Calu3 (cell line): Measurements from ENCODE around the gene PFN4. TPM values are rescaled to one million over a fixed set of nuclear protein-coding genes. Genes with fewer than 3 reads are reported as not detected.
"Not testable (repeated sequence)": the region's sequence is repeated elsewhere in the genome, so short reads cannot be mapped to it uniquely, and the experiment has no call there.

Experiments used
- BruUV-seq: library from RNA; stranded (reverse); fragments of 400-500 nt; replicated peaks from 2 replicates; lab custom pipeline; 2021; lab: Mats Ljungman, UMichigan
- CTCF ChIA-PET: fragments of 300-600 bp; sonication (Branson Sonifier 250); formaldehyde crosslinking; loops from one replicate; lab custom pipeline; 2022; ENCODE audit warnings: antibody characterized with exemption; lab: Charles Lee
- DNase-seq: peaks from one replicate; pipeline ENCODE4 v3.0.0; 2022
- H3K27ac Mint-ChIP-seq: one replicate; pipeline ENCODE4 v1.8.0; 2022; ENCODE audit warnings: mixed read lengths; ENCODE audit not compliant: unreplicated experiment
- H3K27me3 Mint-ChIP-seq: one replicate; pipeline ENCODE4 v1.8.0; 2022; ENCODE audit warnings: mixed read lengths; ENCODE audit not compliant: unreplicated experiment
- H3K36me3 Mint-ChIP-seq: one replicate; pipeline ENCODE4 v1.8.0; 2022; ENCODE audit warnings: mild to moderate bottlenecking, moderate library complexity, mixed read lengths; ENCODE audit not compliant: insufficient read depth, unreplicated experiment
- H3K4me1 Mint-ChIP-seq: one replicate; pipeline ENCODE4 v1.8.0; 2022; ENCODE audit warnings: mild to moderate bottlenecking, low read depth, mixed read lengths; ENCODE audit not compliant: unreplicated experiment
- H3K4me3 Mint-ChIP-seq: one replicate; pipeline ENCODE4 v1.8.0; 2022; ENCODE audit warnings: mild to moderate bottlenecking, low read depth, moderate library complexity, mixed read lengths; ENCODE audit not compliant: unreplicated experiment
- H3K9me3 Mint-ChIP-seq: one replicate; pipeline ENCODE4 v1.8.0; 2022; ENCODE audit warnings: low read depth, mixed read lengths; ENCODE audit not compliant: unreplicated experiment
- CTCF ChIP-seq: fragments of 200-600 bp; IDR thresholded peaks from one replicate; pipeline ENCODE4 v1.8.0; 2022; ENCODE audit warnings: antibody characterized with exemption; ENCODE audit not compliant: unreplicated experiment
- intact Hi-C: fragments of 100-400 bp; cut with micrococcal nuclease; formaldehyde crosslinking; loops from one replicate; pipeline ENCODE4 v1.10.0; 2022; ENCODE audit not compliant: unreplicated experiment
- total RNA-seq: library from RNA; stranded (reverse); gene quantifications from 2 replicates; pipeline ENCODE4 v1.2.3, GENCODE V29; 2022

The PFN4 gene
- total RNA-seq, 1 experiment from 2014 or later, result 0.64 TPM

GRCh38 chr2:24111407-24111901, 11.7 kb downstream of the PFN4 start:
- CTCF ChIA-PET, result no interaction called here
- no peak overlapping the region for H3K4me3 Mint-ChIP-seq
- no peak for TF ChIP-seq CTCF
- no peaks in the 10 kb centered on the region for H3K27me3 Mint-ChIP-seq
- H3K27ac Mint-ChIP-seq, result no peak overlapping the region
- no peaks in the 10 kb centered on the region for H3K36me3 Mint-ChIP-seq
- BruUV-seq, result no TSS peak
- peaks cover 11% of the 10 kb centered on the region for H3K4me1 Mint-ChIP-seq
- H3K9me3 Mint-ChIP-seq, result peaks cover 3% of the 10 kb centered on the region
- intact Hi-C loops, result no loop called here
- no peak for DNase-seq

DNA sequence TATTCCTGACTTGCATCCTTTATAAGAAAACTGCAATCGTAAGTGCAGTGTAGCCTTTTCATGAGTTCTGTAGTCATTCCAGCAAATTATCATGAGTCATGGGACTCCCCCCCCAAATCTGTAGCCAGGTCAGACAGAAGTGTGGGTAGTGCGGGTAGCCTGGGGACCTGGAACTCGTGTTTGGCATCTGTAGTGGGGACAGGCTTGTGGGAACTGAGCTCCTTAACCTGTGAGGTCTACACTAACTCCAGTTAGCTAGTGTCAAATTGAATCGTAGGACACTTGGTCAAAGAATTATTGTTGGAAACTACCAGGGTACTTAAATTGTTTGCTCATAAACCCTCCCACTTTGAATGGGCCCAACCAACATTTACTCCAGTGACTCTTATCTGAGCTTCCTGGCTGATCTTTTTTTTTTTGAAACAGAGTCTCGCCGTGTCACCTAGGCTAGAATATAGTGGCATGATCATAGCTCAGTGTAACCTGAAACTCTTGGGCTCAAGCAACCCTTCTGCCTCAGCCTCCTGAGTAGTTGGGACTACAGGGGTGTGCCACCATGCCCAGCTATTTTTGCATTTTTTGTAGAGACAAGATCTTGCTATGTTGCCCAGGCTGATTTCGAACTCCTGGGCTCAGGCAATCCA, 12.4 kb downstream of the PFN4 start:
- peaks cover 3% of the 10 kb centered on the region for H3K9me3 Mint-ChIP-seq
- no peaks in the 10 kb centered on the region for H3K36me3 Mint-ChIP-seq
- peaks cover 11% of the 10 kb centered on the region for H3K4me1 Mint-ChIP-seq
- DNase-seq, result no peak
- H3K27me3 Mint-ChIP-seq, result no peaks in the 10 kb centered on the region
- intact Hi-C loops, result no loop called here
- BruUV-seq, result no TSS peak
- CTCF ChIA-PET, result no interaction called here
- H3K27ac Mint-ChIP-seq, result no peak overlapping the region
- H3K4me3 Mint-ChIP-seq, result no peak overlapping the region
- TF ChIP-seq CTCF, result no peak

DNA sequence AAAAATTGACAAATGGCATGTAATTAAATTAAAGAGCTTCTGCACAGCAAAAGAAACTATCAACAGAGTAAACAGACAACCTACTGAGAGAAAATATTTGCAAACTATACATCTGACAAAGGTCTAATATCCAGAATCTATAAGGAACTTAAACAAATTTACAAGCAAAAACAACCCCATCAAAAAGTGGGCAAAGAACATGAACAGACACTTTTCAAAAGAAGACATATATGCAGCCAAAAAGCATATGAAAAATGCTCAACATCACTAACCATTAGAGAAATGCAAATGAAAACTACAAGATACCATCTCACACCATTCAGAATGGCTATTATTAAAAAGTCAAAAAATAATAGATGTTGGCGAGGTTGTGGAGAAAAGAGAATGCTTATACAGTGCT, 13.7 kb downstream of the PFN4 start:
- DNase-seq, H3K4me3 Mint-ChIP-seq, intact Hi-C loops, H3K36me3 Mint-ChIP-seq, H3K9me3 Mint-ChIP-seq, H3K27ac Mint-ChIP-seq, H3K27me3 Mint-ChIP-seq, CTCF ChIA-PET, BruUV-seq: not testable (repeated sequence)
- H3K4me1 Mint-ChIP-seq, result peaks cover 11% of the 10 kb centered on the region

GRCh38 chr2:24107336-24107735, 15.8 kb downstream of the PFN4 start:
- DNase-seq, result no peak
- Mint-ChIP-seq H3K4me3 (no peak overlapping the region), H3K27ac (no peak overlapping the region), H3K36me3 (no peaks in the 10 kb centered on the region), H3K27me3 (no peaks in the 10 kb centered on the region), H3K4me1 (peaks cover 11% of the 10 kb centered on the region), H3K9me3 (peaks cover 3% of the 10 kb centered on the region)
- CTCF ChIA-PET, result interaction anchor here (0.6 kb wide), 1 partner anchor 22 kb away, joined by 3 read pairs; no protein-coding TSS in a partner anchor
- no TSS peak for BruUV-seq
- intact Hi-C loops, result no loop called here
- TF ChIP-seq CTCF, result no peak

GRCh38 chr2:24106786-24107185, 16.3 kb downstream of the PFN4 start:
- peaks cover 3% of the 10 kb centered on the region for H3K9me3 Mint-ChIP-seq

More at GRCh38 chr2:24106786-24107185, 16.3 kb downstream of the PFN4 start:
- CTCF ChIA-PET, result interaction anchor here (0.6 kb wide), 2 partner anchors 21 to 52 kb away, joined by 3 read pairs; no protein-coding TSS in a partner anchor
- DNase-seq, result no peak
- no TSS peak for BruUV-seq
- no peak for TF ChIP-seq CTCF
- H3K27ac Mint-ChIP-seq, result no peak overlapping the region
- no peaks in the 10 kb centered on the region for H3K36me3 Mint-ChIP-seq
- intact Hi-C loops, result no loop called here
- no peak overlapping the region for H3K4me3 Mint-ChIP-seq
- H3K4me1 Mint-ChIP-seq, result peaks cover 9% of the 10 kb centered on the region
- no peaks in the 10 kb centered on the region for H3K27me3 Mint-ChIP-seq
